NT2/D1 (cell line): ENCODE results near the gene SRSF12.

Source experiments
- DNase-seq: peaks from one replicate; pipeline ENCODE4 v3.0.0-alpha.2; 2011; ENCODE audit warnings: low read depth, low spot score
- H3K27me3 ChIP-seq: 2 replicates; pipeline ENCODE4 v1.6.0; 2011; ENCODE audit warnings: mild to moderate bottlenecking; ENCODE audit not compliant: insufficient read length, insufficient read depth
- H3K36me3 ChIP-seq: 2 replicates; pipeline ENCODE4 v1.6.1; 2011; ENCODE audit warnings: mild to moderate bottlenecking, low read length, mixed read lengths; ENCODE audit not compliant: insufficient read depth, insufficient read length
- H3K4me1 ChIP-seq: 2 replicates; pipeline ENCODE4 v1.5.1; 2011; ENCODE audit not compliant: insufficient read depth, insufficient read length
- H3K4me3 ChIP-seq: 2 replicates; pipeline ENCODE4 v1.5.1; 2011; ENCODE audit warnings: low read depth; ENCODE audit not compliant: insufficient read length
- H3K9ac ChIP-seq: 2 replicates; pipeline ENCODE4 v1.6.0; 2011; ENCODE audit warnings: low read depth; ENCODE audit not compliant: insufficient read length
- H3K9me3 ChIP-seq: 2 replicates; pipeline ENCODE4 v1.5.1; 2011; ENCODE audit warnings: mild to moderate bottlenecking, low read length; ENCODE audit not compliant: insufficient read depth
- SUZ12 ChIP-seq: IDR thresholded peaks from 2 replicates; pipeline ENCODE4 v1.6.1; 2011; ENCODE audit not compliant: insufficient read length, insufficient read depth; ENCODE audit errors: extremely low read depth
- YY1 ChIP-seq: IDR thresholded peaks from 2 replicates; pipeline ENCODE4 v1.6.1; 2011; ENCODE audit not compliant: insufficient read length, insufficient read depth
- ZNF274 ChIP-seq: IDR thresholded peaks from 2 replicates; pipeline ENCODE4 v1.6.1; 2011; ENCODE audit warnings: mild to moderate bottlenecking, low read depth, low read length

SRSF12 gene

DNA sequence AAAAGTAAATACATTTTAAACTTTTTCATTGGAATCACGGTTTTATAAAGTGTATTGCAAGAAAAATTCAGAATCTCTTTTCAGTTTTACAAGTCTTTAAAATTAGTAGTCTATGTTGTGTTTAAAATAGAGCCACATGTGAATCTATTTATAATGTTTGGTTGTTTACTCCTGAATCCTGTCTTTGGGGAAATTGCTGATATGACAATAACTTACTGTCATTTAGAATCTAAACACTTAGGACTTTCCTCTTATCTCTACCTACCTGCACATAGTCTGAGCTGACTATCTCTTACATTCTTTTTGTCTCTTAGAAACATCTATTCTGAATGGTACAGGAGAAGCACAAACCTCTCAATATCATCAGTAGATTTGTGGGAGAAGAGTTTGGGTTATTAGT is 4.1 kb upstream of the SRSF12 start:
- Histone ChIP-seq H3K9ac (no peak overlapping the region), H3K9me3 (no peaks in the 10 kb centered on the region), H3K4me3 (no peak overlapping the region), H3K4me1 (no peaks in the 10 kb centered on the region), H3K27me3 (peaks cover 24% of the 10 kb centered on the region), H3K36me3 (no peaks in the 10 kb centered on the region)
- no peak for DNase-seq
- TF ChIP-seq YY1, result no peak

DNA sequence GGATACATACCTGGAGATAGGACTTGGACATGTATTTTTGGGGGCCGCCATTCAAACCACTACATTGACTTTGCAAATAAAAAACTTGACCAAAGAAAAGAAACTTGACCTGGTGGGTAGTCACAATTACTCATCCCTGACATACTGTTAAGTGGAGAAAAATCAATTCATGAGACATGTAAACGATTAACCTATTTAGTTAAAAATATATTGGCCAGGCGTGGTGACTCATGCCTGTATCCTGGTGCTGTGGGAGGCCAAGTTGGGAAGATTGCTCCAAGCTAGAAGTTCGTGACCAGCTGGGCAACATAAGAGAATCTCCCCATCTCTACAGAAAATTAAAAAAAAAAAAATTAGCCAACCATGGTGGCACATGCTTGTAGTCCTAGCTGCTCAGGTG is 2.5 kb upstream of the SRSF12 start:
- Histone ChIP-seq H3K27me3 (peaks cover 27% of the 10 kb centered on the region), H3K4me3 (no peak overlapping the region), H3K36me3 (no peaks in the 10 kb centered on the region), H3K9ac (no peak overlapping the region), H3K4me1 (no peaks in the 10 kb centered on the region), H3K9me3 (no peaks in the 10 kb centered on the region)
- no peak for TF ChIP-seq ZNF274
- TF ChIP-seq SUZ12, result no peak
- TF ChIP-seq YY1, result no peak
- no peak for DNase-seq

DNA sequence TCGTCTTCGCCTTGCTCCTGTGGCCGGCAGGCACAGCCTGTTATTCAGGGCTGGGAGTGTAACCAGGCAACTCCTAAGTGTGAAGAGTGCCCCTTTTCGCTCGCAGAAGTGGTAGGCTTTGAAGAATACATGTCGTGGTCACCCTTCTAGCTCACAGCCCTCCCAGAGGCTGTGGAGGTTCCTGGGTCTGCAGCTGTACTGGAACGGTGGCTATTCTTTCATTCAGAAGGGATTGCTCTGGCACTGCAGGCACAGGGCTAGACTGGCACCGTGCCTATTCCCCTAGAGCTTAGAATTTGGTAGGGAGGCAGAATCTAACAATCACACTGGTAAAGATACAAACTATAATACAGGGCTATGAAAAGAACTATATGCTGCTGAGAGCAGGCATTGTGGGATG is 1.1 kb upstream of the SRSF12 start:
- no peaks in the 10 kb centered on the region for H3K4me1 ChIP-seq
- no peak for TF ChIP-seq ZNF274
- no peak for TF ChIP-seq YY1
- no peak for TF ChIP-seq SUZ12
- H3K9ac ChIP-seq, result no peak overlapping the region
- H3K9me3 ChIP-seq, result no peaks in the 10 kb centered on the region
- H3K27me3 ChIP-seq, result peaks cover 27% of the 10 kb centered on the region
- H3K4me3 ChIP-seq, result no peak overlapping the region
- no peaks in the 10 kb centered on the region for H3K36me3 ChIP-seq
- DNase-seq, result no peak

DNA sequence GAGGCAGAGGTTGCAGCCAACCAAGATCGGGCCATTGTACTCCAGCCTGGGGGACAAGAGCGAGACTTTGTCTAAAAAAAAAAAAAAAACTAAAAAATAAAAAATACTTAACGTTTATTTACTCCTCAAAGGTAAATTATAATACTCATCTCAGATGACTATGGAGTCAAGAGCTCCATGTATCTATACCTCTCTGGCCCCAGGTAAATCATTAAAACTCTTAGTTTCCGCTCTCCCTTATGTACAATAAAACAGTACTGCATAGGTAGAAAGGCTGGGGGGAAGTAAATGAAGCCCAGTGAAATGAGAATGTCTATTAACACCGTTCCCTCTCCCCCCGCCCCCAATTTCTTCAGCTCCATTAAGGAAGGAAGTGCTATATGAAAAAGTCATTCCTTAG is 1.2 kb downstream of the SRSF12 start:
- no peak for DNase-seq
- TF ChIP-seq YY1 (no peak), SUZ12 (no peak), ZNF274 (no peak)
- no peaks in the 10 kb centered on the region for H3K36me3 ChIP-seq
- no peaks in the 10 kb centered on the region for H3K4me1 ChIP-seq
- peak overlapping the region; percentile 85 for H3K9ac ChIP-seq
- H3K27me3 ChIP-seq, result peaks cover 27% of the 10 kb centered on the region
- H3K4me3 ChIP-seq, result peak overlapping the region; percentile 71
- no peaks in the 10 kb centered on the region for H3K9me3 ChIP-seq

DNA sequence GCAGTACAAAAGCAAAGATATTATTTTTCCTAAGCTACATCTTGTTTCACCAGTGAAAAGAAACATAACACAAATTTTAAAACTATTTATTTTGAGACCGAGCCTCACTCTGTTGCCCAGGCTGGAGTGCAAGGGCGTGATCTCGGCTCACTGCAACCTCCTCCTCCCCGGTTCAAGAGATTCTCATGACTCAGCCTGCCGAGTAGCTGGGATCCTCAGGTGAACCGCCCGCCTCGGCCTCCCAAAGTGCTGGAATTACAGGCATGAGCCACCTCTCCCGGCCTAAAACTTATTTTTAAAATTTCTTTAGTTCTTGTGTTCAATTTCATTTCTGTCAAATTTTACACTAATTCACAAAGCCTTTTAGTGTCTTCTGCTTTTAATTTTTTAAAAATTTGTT is 5.9 kb downstream of the SRSF12 start:
- no peak overlapping the region for H3K9ac ChIP-seq
- no peaks in the 10 kb centered on the region for H3K9me3 ChIP-seq
- no peak for DNase-seq
- H3K36me3 ChIP-seq, result no peaks in the 10 kb centered on the region
- H3K4me3 ChIP-seq, result no peak overlapping the region
- TF ChIP-seq ZNF274, result no peak
- no peak for TF ChIP-seq SUZ12
- TF ChIP-seq YY1, result no peak
- H3K27me3 ChIP-seq, result peaks cover 3% of the 10 kb centered on the region
- H3K4me1 ChIP-seq, result no peaks in the 10 kb centered on the region

DNA sequence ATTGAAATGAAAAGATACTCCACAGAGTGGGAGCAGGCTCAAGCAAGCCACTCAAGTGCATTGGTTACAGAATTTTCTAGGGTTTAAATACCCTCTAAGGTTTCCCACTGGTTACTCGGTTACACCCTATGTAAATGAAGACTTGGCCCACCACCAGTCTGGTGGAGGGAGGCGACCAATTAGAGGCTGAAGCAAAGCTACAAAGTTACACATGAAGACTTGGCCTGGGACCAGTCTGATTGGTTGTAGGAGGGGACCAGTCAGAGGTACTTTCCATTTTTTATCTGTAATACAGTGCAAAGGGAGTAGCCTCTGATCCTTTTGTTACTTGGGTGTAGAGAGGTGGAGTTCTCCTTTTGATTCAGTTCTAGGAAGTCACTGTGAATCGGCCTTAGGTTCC is 7.6 kb downstream of the SRSF12 start:
- Histone ChIP-seq H3K4me1 (no peaks in the 10 kb centered on the region), H3K36me3 (no peaks in the 10 kb centered on the region), H3K27me3 (no peaks in the 10 kb centered on the region), H3K9me3 (no peaks in the 10 kb centered on the region), H3K9ac (no peak overlapping the region), H3K4me3 (no peak overlapping the region)
- TF ChIP-seq SUZ12 (no peak), YY1 (no peak)
- DNase-seq, result no peak

DNA sequence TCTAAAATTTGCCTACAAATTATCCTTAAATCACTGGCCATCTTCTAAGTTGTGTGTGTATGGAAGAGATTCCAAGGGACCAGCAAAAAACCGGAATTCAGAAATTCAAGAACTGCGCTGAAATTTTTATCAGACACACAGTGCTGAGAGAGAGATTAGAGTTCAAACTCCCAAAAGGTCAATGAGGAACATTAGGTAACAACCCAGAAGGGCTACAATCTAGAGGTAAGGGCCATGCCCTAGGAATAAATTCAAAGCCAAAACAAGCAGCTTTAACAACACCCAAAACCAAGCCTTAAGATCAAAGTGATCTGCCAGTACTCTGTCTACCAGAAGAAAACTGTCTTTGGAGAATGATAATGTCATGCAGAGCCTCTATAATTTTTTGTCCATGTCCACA is 17.8 kb downstream of the SRSF12 start:
- no peak for TF ChIP-seq YY1
- TF ChIP-seq ZNF274, result no peak
- TF ChIP-seq SUZ12, result no peak
- no peak overlapping the region for H3K9ac ChIP-seq
- no peaks in the 10 kb centered on the region for H3K27me3 ChIP-seq
- H3K4me3 ChIP-seq, result no peak overlapping the region
- DNase-seq, result no peak
- H3K4me1 ChIP-seq, result no peaks in the 10 kb centered on the region
- H3K9me3 ChIP-seq, result no peaks in the 10 kb centered on the region
- H3K36me3 ChIP-seq, result peaks cover 12% of the 10 kb centered on the region

DNA sequence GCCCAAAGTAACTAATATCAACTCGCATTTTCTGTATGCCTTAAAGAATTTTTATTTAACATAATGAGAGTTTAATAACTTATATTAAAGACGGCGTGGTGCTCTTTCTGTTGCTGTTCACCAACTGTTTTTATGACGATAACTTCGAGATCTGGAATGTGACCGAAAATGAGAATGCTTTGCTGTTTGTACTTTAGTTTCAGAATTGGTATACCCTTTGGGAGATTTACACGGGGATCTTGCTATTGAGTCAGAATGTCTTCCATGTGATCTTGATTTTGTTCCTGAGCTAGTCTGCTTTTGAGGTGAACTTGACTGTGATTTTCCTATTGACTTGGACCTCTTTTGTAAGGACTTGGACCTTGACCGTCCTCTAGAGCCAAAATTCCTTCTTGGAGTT is 19.4 kb downstream of the SRSF12 start:
- no peak for TF ChIP-seq YY1
- no peak for TF ChIP-seq SUZ12
- TF ChIP-seq ZNF274, result no peak
- Histone ChIP-seq H3K9me3 (no peaks in the 10 kb centered on the region), H3K36me3 (peaks cover 6% of the 10 kb centered on the region), H3K4me1 (no peaks in the 10 kb centered on the region), H3K9ac (no peak overlapping the region), H3K4me3 (no peak overlapping the region), H3K27me3 (no peaks in the 10 kb centered on the region)
- DNase-seq, result no peak
